Suprapubic skin (tissue), 4 donors: ENCODE data around the gene CACNB4. TPM values are rescaled to one million over a fixed set of nuclear protein-coding genes. Genes with fewer than 3 reads are reported as not detected.

Experiments
- DNase-seq, 2 donors: peaks; one replicate each; pipeline ENCODE4 v3.0.0-alpha.2; 2019; ENCODE audit warnings: low spot score in 2 of 2
- H3K27ac ChIP-seq: fragments of 200-600 bp; sonication (generic); one replicate; pipeline ENCODE4 v1.5.1; 2019
- H3K27me3 ChIP-seq: fragments of 200-600 bp; sonication (generic); one replicate; pipeline ENCODE4 v1.5.1; 2019
- H3K36me3 ChIP-seq: fragments of 200-600 bp; sonication (generic); one replicate; pipeline ENCODE4 v1.5.1; 2019
- H3K4me1 ChIP-seq: fragments of 200-600 bp; sonication (generic); one replicate; pipeline ENCODE4 v1.5.1; 2019
- H3K4me3 ChIP-seq: fragments of 200-600 bp; sonication (generic); one replicate; pipeline ENCODE4 v1.5.1; 2019; ENCODE audit warnings: mild to moderate bottlenecking
- H3K9me3 ChIP-seq: fragments of 200-600 bp; sonication (generic); one replicate; pipeline ENCODE4 v1.5.1; 2019
- EP300 ChIP-seq: sonication (generic); formaldehyde crosslinking; IDR thresholded peaks from one replicate; pipeline ENCODE4 v1.6.1; 2017; ENCODE audit warnings: antibody characterized with exemption
- POLR2A ChIP-seq, 2 donors: fragments of 450-650 bp; IDR thresholded peaks; one replicate each; pipeline ENCODE4 v1.6.1; 2017; ENCODE audit warnings: antibody characterized with exemption in 2 of 2, mild to moderate bottlenecking in 2 of 2, moderate library complexity in 2 of 2
- POLR2AphosphoS5 ChIP-seq, 3 donors: sonication (generic); formaldehyde crosslinking; IDR thresholded peaks; one replicate each; pipeline ENCODE4 v1.6.1; 2017; ENCODE audit warnings: antibody characterized with exemption in 3 of 3
- WGBS: methylation state at CpG from one replicate; pipeline ENCODE4 v1.1.5; 2018; 5-methylcytosine and 5-hydroxymethylcytosine counted together
- total RNA-seq, 4 donors: library from RNA; depleted of rRNA; stranded (reverse); fragments of >200 nt; gene quantifications; one replicate each; pipeline ENCODE4 v1.1.0, GENCODE V29; 2016
- TF ChIP-seq, protein P1 (sequence below), 2 donors: fragments of 200-600 bp in 1 of 2; fragments of 450-650 bp in 1 of 2; sonication (generic) in 1 of 2; IDR thresholded peaks; one replicate each; pipeline ENCODE4 v1.5.1; 2016 to 2019; ENCODE audit warnings: antibody characterized with exemption in 2 of 2, mild to moderate bottlenecking in 1 of 2, moderate library complexity in 1 of 2

The CACNB4 gene
- total RNA-seq, 4 donors from 2014 or later: 7.6 to 14.5 (median 10.7) TPM

DNA sequence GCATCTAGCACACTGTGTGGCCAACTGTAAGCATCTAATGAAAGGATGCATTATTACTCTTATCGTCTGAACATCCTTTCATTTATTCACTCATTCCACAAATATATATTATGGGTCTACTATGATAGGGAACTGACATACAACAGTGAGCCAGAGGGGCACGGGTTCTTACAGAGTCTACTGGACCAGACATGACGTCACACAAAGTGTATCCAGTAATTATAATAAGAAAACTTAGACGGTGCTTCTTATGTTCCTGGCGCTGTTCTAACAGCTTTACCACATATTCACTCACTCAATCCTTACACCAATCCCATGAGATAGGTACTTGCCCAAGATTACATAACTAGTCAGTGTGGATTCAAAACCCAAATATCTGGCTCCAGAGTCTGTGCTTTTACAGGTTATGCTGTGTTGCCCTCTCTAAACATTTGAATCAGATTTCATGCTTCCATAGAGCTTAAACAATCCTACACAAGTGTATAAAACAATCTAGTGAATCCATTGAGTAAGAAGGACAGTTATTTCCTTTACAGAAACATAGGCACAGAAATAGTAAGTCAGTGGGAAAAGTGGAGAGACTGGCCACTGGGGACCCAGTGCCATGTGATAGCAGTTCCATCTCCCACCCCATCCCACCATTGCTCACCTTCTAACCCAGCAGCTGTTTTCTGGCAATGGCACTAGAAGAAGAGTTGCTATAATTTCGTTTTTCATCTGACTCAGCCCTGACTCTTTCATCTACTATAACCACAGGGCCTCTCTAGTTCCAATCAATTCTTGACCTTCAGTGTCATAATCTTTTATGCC lies 246.4 kb downstream of the CACNB4 start:
- no peaks in the 10 kb centered on the region for H3K4me1 ChIP-seq
- H3K36me3 ChIP-seq: no peaks in the 10 kb centered on the region
- H3K27me3 ChIP-seq: no peaks in the 10 kb centered on the region
- 83% methylated on average over 6 of the region's 6 CpGs for WGBS
- H3K27ac ChIP-seq: no peak overlapping the region
- H3K4me3 ChIP-seq: no peak overlapping the region
- H3K9me3 ChIP-seq: no peaks in the 10 kb centered on the region
- no peak for TF ChIP-seq POLR2AphosphoS5 (IDR thresholded peaks at IDR 0.05)
- TF ChIP-seq, protein P1, sequence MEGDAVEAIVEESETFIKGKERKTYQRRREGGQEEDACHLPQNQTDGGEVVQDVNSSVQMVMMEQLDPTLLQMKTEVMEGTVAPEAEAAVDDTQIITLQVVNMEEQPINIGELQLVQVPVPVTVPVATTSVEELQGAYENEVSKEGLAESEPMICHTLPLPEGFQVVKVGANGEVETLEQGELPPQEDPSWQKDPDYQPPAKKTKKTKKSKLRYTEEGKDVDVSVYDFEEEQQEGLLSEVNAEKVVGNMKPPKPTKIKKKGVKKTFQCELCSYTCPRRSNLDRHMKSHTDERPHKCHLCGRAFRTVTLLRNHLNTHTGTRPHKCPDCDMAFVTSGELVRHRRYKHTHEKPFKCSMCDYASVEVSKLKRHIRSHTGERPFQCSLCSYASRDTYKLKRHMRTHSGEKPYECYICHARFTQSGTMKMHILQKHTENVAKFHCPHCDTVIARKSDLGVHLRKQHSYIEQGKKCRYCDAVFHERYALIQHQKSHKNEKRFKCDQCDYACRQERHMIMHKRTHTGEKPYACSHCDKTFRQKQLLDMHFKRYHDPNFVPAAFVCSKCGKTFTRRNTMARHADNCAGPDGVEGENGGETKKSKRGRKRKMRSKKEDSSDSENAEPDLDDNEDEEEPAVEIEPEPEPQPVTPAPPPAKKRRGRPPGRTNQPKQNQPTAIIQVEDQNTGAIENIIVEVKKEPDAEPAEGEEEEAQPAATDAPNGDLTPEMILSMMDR (IDR thresholded peaks at IDR 0.05): no peak
- TF ChIP-seq EP300: no peak
- TF ChIP-seq POLR2A (IDR thresholded peaks at IDR 0.05): no peak
- DNase-seq: no peak

DNA sequence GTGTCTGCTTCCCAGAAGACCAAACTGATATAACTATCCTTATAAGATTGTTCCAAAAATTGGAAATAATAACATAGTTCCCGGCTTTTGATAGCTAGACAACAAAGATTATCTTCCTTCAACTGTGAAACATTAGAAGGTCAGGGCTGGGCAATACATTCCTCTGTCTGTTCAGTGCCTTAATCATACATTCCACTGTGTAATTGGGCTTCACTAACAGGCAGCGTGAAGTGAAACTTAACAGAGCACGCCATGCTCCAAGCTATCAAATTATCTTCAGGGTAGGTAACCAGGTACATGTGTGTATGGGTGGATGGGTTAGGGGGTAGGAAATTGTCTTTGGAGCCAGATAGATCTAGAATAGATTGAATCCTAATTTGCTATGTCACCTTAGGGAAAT lies 247.1 kb downstream of the CACNB4 start:
- no peak for DNase-seq
- 79% methylated on average over 3 of the region's 3 CpGs for WGBS
- no peaks in the 10 kb centered on the region for H3K27me3 ChIP-seq

GRCh38 chr2:151849413-151850010 lies 249.3 kb downstream of the CACNB4 start:
- Histone ChIP-seq H3K27me3 (no peaks in the 10 kb centered on the region), H3K36me3 (no peaks in the 10 kb centered on the region), H3K4me1 (no peaks in the 10 kb centered on the region), H3K9me3 (no peaks in the 10 kb centered on the region), H3K4me3 (no peak overlapping the region), H3K27ac (no peak overlapping the region)
- WGBS: 92% methylated on average over 4 of the region's 4 CpGs
- TF ChIP-seq POLR2A (IDR thresholded peaks at IDR 0.05): no peak
- TF ChIP-seq, protein P1 (IDR thresholded peaks at IDR 0.05): no peak
- TF ChIP-seq EP300: no peak
- no peak for DNase-seq

More for the DNA sequence above, 247.1 kb downstream of the CACNB4 start:
- H3K27ac ChIP-seq: no peak overlapping the region
- TF ChIP-seq, protein P1 (IDR thresholded peaks at IDR 0.05): no peak
- TF ChIP-seq POLR2A (IDR thresholded peaks at IDR 0.05): no peak
- no peak overlapping the region for H3K4me3 ChIP-seq
- no peaks in the 10 kb centered on the region for H3K9me3 ChIP-seq
- no peaks in the 10 kb centered on the region for H3K4me1 ChIP-seq
- no peaks in the 10 kb centered on the region for H3K36me3 ChIP-seq

- Histone ChIP-seq H3K27ac (no peak overlapping the region), H3K36me3 (no peaks in the 10 kb centered on the region), H3K4me3 (no peak overlapping the region), H3K27me3 (no peaks in the 10 kb centered on the region), H3K9me3 (no peaks in the 10 kb centered on the region), H3K4me1 (peaks cover 3% of the 10 kb centered on the region)
- no peak for TF ChIP-seq POLR2A (IDR thresholded peaks at IDR 0.05)
- TF ChIP-seq, protein P1 (IDR thresholded peaks at IDR 0.05): no peak
- no peak for TF ChIP-seq POLR2AphosphoS5 (IDR thresholded peaks at IDR 0.05)
- no peak for TF ChIP-seq EP300
- WGBS: 94% methylated on average over 2 of the region's 2 CpGs
- no peak for DNase-seq
These were observed 253.0 kb downstream of the CACNB4 start for GRCh38 chr2:151845884-151846283.

DNA sequence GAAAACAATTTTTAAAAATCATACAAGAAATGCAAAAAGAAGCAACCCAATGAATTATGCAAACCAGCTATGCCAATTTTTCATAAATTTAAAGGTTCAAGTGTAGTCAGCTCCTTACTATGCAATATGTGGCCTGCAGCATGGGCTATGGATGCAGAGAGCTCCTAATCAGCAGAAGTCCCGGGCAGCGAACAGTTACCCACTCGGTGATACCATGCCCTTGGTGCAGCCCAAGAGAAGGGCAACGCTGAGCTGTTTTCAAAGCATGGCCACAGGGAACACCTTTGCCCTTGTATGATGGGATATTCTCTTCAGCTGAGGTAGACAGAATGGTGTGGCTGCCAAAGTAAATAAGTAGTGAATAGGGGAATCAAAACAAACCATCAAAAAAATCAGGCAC lies 253.4 kb downstream of the CACNB4 start:
- Histone ChIP-seq H3K36me3 (no peaks in the 10 kb centered on the region), H3K27ac (no peak overlapping the region), H3K4me1 (peaks cover 3% of the 10 kb centered on the region), H3K4me3 (no peak overlapping the region), H3K9me3 (no peaks in the 10 kb centered on the region), H3K27me3 (no peaks in the 10 kb centered on the region)
- no peak for DNase-seq
- no peak for TF ChIP-seq EP300
- TF ChIP-seq POLR2AphosphoS5 (IDR thresholded peaks at IDR 0.05): no peak
- TF ChIP-seq, protein P1 (IDR thresholded peaks at IDR 0.05): no peak
- no peak for TF ChIP-seq POLR2A (IDR thresholded peaks at IDR 0.05)
- 93% methylated on average over 4 of the region's 4 CpGs for WGBS
